H9 (cell line): ENCODE measurements around the gene TACR2. TPM values are rescaled to one million over a fixed set of nuclear protein-coding genes. Genes with fewer than 3 reads are reported as not detected.

Experiments
- DNase-seq: peaks from one replicate; pipeline ENCODE4 v3.0.0-alpha.2; 2017
- H2AFZ ChIP-seq: one replicate; pipeline ENCODE4 v1.6.1; 2013; ENCODE audit warnings: mild to moderate bottlenecking, low read length, control low read depth, moderate library complexity
- H2AK5ac ChIP-seq: 2 replicates; pipeline ENCODE4 v1.6.1; 2013; ENCODE audit warnings: low read length, control low read depth, mixed read lengths; ENCODE audit not compliant: insufficient read length
- H2BK120ac ChIP-seq: one replicate; pipeline ENCODE4 v1.6.1; 2013; ENCODE audit warnings: low read depth, mild to moderate bottlenecking, low read length, control low read depth, inconsistent platforms; ENCODE audit not compliant: poor library complexity, severe bottlenecking
- H2BK12ac ChIP-seq: 2 replicates; pipeline ENCODE4 v1.6.1; 2013; ENCODE audit warnings: low read length, control low read depth, mixed read lengths, low read depth; ENCODE audit not compliant: insufficient read length
- H2BK15ac ChIP-seq: 2 replicates; pipeline ENCODE4 v1.6.1; 2013; ENCODE audit warnings: low read depth, low read length, control low read depth
- H2BK20ac ChIP-seq: one replicate; pipeline ENCODE4 v1.6.1; 2013; ENCODE audit warnings: low read depth, mild to moderate bottlenecking, low read length, control low read depth, inconsistent platforms; ENCODE audit not compliant: poor library complexity, severe bottlenecking
- H2BK5ac ChIP-seq: 2 replicates; pipeline ENCODE4 v1.6.1; 2013; ENCODE audit warnings: low read length, control low read depth, mixed read lengths; ENCODE audit not compliant: insufficient read length
- H3K14ac ChIP-seq: 2 replicates; pipeline ENCODE4 v1.6.1; 2013; ENCODE audit warnings: low read length, control low read depth; ENCODE audit not compliant: insufficient read depth
- H3K18ac ChIP-seq: 2 replicates; pipeline ENCODE4 v1.6.1; 2013; ENCODE audit warnings: low read depth, mild to moderate bottlenecking, mixed read lengths, low read length, control low read depth; ENCODE audit not compliant: insufficient read length
- H3K23ac ChIP-seq: 2 replicates; pipeline ENCODE4 v1.6.1; 2013; ENCODE audit warnings: low read length, control low read depth, mixed read lengths, low read depth; ENCODE audit not compliant: insufficient read length
- H3K23me2 ChIP-seq: 2 replicates; pipeline ENCODE4 v1.6.1; 2013; ENCODE audit warnings: low read depth, mild to moderate bottlenecking, mixed read lengths, low read length, control low read depth; ENCODE audit not compliant: insufficient read length, poor library complexity, severe bottlenecking
- H3K27ac ChIP-seq: 2 replicates; pipeline ENCODE4 v1.5.1; 2013; ENCODE audit warnings: low read length, control low read depth, mixed read lengths, low read depth; ENCODE audit not compliant: insufficient read length
- H3K27me3 ChIP-seq: 2 replicates; pipeline ENCODE4 v1.6.1; 2013; ENCODE audit warnings: low read length, control low read depth, inconsistent platforms; ENCODE audit not compliant: insufficient read depth
- H3K4ac ChIP-seq: 2 replicates; pipeline ENCODE4 v1.6.1; 2013; ENCODE audit warnings: low read depth, mild to moderate bottlenecking, control low read depth, inconsistent platforms, low read length, moderate library complexity
- H3K4me1 ChIP-seq: 2 replicates; pipeline ENCODE4 v1.6.1; 2013; ENCODE audit warnings: low read length, control low read depth, inconsistent platforms; ENCODE audit not compliant: insufficient read depth
- H3K4me2 ChIP-seq: 2 replicates; pipeline ENCODE4 v1.6.1; 2013; ENCODE audit warnings: low read length, control low read depth, mixed read lengths; ENCODE audit not compliant: insufficient read length, insufficient read depth
- H3K56ac ChIP-seq: 2 replicates; pipeline ENCODE4 v1.6.1; 2013; ENCODE audit warnings: low read depth, mild to moderate bottlenecking, mixed read lengths, low read length, control low read depth; ENCODE audit not compliant: insufficient read length
- H3K79me1 ChIP-seq: 2 replicates; pipeline ENCODE4 v1.6.1; 2013; ENCODE audit warnings: low read depth, mild to moderate bottlenecking, moderate library complexity, low read length, control low read depth, inconsistent platforms; ENCODE audit not compliant: insufficient read depth, poor library complexity, severe bottlenecking
- H3K79me2 ChIP-seq: 2 replicates; pipeline ENCODE4 v1.6.1; 2013; ENCODE audit warnings: low read length, control low read depth, inconsistent platforms; ENCODE audit not compliant: insufficient read depth
- H3K9ac ChIP-seq: 2 replicates; pipeline ENCODE4 v1.6.1; 2013; ENCODE audit warnings: low read length, control low read depth, mixed read lengths; ENCODE audit not compliant: insufficient read length; ENCODE audit errors: extremely low read depth
- H3K9me3 ChIP-seq: one replicate; pipeline ENCODE4 v1.6.1; 2013; ENCODE audit warnings: low read depth, low read length, inconsistent platforms; ENCODE audit not compliant: control insufficient read depth
- H3T11ph ChIP-seq: one replicate; pipeline ENCODE4 v1.6.1; 2013; ENCODE audit warnings: mild to moderate bottlenecking, low read length, control low read depth, inconsistent platforms
- H4K20me1 ChIP-seq: one replicate; pipeline ENCODE4 v1.6.1; 2013; ENCODE audit not compliant: control insufficient read depth, insufficient read length, insufficient read depth
- H4K5ac ChIP-seq: 2 replicates; pipeline ENCODE4 v1.6.1; 2013; ENCODE audit warnings: low read depth, mild to moderate bottlenecking, mixed read lengths, low read length, control low read depth; ENCODE audit not compliant: insufficient read length
- H4K8ac ChIP-seq: replicated peaks from 2 replicates; pipeline ENCODE4 v1.6.1; 2013; ENCODE audit warnings: low read length, control low read depth, mixed read lengths, low read depth; ENCODE audit not compliant: insufficient read length
- H4K91ac ChIP-seq: 2 replicates; pipeline ENCODE4 v1.6.1; 2013; ENCODE audit warnings: low read depth, mild to moderate bottlenecking, moderate library complexity, mixed read lengths, low read length, control low read depth; ENCODE audit not compliant: insufficient read length
- H3K27ac Mint-ChIP-seq, 3 experiments: 2 replicates in 2 of 3; 3 replicates in 1 of 3; pipeline ENCODE4 v1.8.0; 2020 to 2021; ENCODE audit warnings: mixed read lengths in 3 of 3, mild to moderate bottlenecking in 1 of 3, moderate library complexity in 1 of 3
- H3K27me3 Mint-ChIP-seq: 2 replicates; pipeline ENCODE4 v1.8.0; 2021; ENCODE audit warnings: low read depth, mild to moderate bottlenecking, moderate library complexity, mixed read lengths
- H3K36me3 Mint-ChIP-seq, 3 experiments: 2 replicates in 2 of 3; 3 replicates in 1 of 3; pipeline ENCODE4 v1.8.0; 2020 to 2021; ENCODE audit warnings: low read depth in 3 of 3, mixed read lengths in 3 of 3; ENCODE audit not compliant: insufficient read depth in 1 of 3
- H3K4me1 Mint-ChIP-seq, 2 experiments: 2 replicates each; pipeline ENCODE4 v1.8.0; 2020; ENCODE audit warnings: mixed read lengths in 2 of 2
- H3K4me3 Mint-ChIP-seq, 2 experiments: 2 replicates in 1 of 2; 3 replicates in 1 of 2; pipeline ENCODE4 v1.8.0; 2020 to 2021; ENCODE audit warnings: mild to moderate bottlenecking in 2 of 2, mixed read lengths in 2 of 2, moderate library complexity in 1 of 2
- H3K9me3 Mint-ChIP-seq, 2 experiments: 2 replicates in 1 of 2; 3 replicates in 1 of 2; pipeline ENCODE4 v1.8.0; 2020; ENCODE audit warnings: mild to moderate bottlenecking in 2 of 2, mixed read lengths in 2 of 2, moderate library complexity in 1 of 2
- WGBS: extraction: QIAGEN DNeasy Blood & Tissue Kit; methylation state at CpG from one replicate; pipeline ENCODE4 v1.1.7; 2013; ENCODE audit warnings: missing lambda C conversion rate, low lambda C conversion rate, mixed read lengths; ENCODE audit not compliant: insufficient read length; ENCODE audit errors: extremely low coverage; 5-methylcytosine and 5-hydroxymethylcytosine counted together
- total RNA-seq: library from RNA; stranded (reverse); gene quantifications from 2 replicates; pipeline ENCODE4 v1.2.1, GENCODE V29; 2021
- TF ChIP-seq, protein P1 (sequence below): fragments of 200-600 bp; sonication (generic); conservative IDR thresholded peaks from 3 replicates; pipeline ENCODE4 v1.8.0; 2021; ENCODE audit warnings: antibody characterized with exemption, mild to moderate bottlenecking

TACR2 gene
- total RNA-seq, 1 experiment from 2014 or later: not detected

DNA sequence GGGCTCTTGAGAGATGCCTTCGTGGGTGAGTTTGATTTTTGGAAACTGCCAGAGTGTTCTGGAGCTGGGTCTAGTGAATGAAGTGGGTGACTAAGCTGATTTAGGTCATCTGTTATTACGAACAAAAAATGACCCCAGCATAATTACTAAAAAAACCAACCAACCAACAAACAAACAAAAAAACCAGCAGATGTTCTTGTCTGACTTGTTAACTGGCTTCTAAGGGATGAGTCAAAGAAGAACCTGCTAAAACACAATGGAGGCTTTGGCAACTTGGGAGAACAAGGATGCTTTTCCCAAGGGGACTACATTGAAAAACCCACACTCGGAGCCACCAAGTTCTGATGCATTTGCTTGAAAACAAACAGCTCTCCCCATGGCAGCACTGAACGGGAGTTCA is 11.5 kb downstream of the TACR2 start:
- Histone ChIP-seq H2BK15ac (no peak overlapping the region), H2BK5ac (no peak overlapping the region), H3K23me2 (no peaks in the 10 kb centered on the region), H3K27me3 (no peaks in the 10 kb centered on the region), H3K18ac (no peak overlapping the region), H3K4me2 (no peak overlapping the region), H4K91ac (no peak overlapping the region), H4K8ac (no peak overlapping the region), H3K23ac (no peak overlapping the region), H4K20me1 (no peaks in the 10 kb centered on the region), H3K79me2 (no peaks in the 10 kb centered on the region), H2BK20ac (no peak overlapping the region), H3K4me1 (no peaks in the 10 kb centered on the region; the same call in 1 of the 2 replicates), H3K79me1 (no peaks in the 10 kb centered on the region), H2AK5ac (no peak overlapping the region), H4K5ac (no peak overlapping the region), H3K14ac (no peak overlapping the region; the same call in 1 of the 2 replicates), H3K9me3 (no peaks in the 10 kb centered on the region), H3K4ac (no peak overlapping the region), H2BK120ac (no peak overlapping the region), H2AFZ (no peak overlapping the region), H3T11ph (no peak overlapping the region), H3K56ac (no peak overlapping the region), H2BK12ac (no peak overlapping the region), H3K27ac (no peak overlapping the region), H3K9ac (no peak overlapping the region)
- Mint-ChIP-seq H3K9me3 (no peaks in the 10 kb centered on the region), H3K27ac (peak overlapping the region; percentile 22 to 76 (median 61); a peak in 3 of 7 replicates), H3K36me3 (peaks cover 15 to 27% (median 26%) of the 10 kb centered on the region in 3 experiments), H3K4me3 (no peak overlapping the region), H3K27me3 (peaks cover 9% of the 10 kb centered on the region), H3K4me1 (peaks cover 26 to 34% of the 10 kb centered on the region in 2 experiments)
- no CpG with 5 or more reads among the region's 4 CpGs for WGBS
- TF ChIP-seq, protein P1, sequence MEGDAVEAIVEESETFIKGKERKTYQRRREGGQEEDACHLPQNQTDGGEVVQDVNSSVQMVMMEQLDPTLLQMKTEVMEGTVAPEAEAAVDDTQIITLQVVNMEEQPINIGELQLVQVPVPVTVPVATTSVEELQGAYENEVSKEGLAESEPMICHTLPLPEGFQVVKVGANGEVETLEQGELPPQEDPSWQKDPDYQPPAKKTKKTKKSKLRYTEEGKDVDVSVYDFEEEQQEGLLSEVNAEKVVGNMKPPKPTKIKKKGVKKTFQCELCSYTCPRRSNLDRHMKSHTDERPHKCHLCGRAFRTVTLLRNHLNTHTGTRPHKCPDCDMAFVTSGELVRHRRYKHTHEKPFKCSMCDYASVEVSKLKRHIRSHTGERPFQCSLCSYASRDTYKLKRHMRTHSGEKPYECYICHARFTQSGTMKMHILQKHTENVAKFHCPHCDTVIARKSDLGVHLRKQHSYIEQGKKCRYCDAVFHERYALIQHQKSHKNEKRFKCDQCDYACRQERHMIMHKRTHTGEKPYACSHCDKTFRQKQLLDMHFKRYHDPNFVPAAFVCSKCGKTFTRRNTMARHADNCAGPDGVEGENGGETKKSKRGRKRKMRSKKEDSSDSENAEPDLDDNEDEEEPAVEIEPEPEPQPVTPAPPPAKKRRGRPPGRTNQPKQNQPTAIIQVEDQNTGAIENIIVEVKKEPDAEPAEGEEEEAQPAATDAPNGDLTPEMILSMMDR: no peak
- DNase-seq: no peak
